HCT116 (cell line): ENCODE results near the gene TTYH3. TPM values are rescaled to one million over a fixed set of nuclear protein-coding genes. Genes with fewer than 3 reads are reported as not detected.

Experiments used
- ATAC-seq: fragments of 200-7000 bp; cut with Tn5 transposase; 2 replicates; pipeline ENCODE4 v1.9.1; 2020; ENCODE audit warnings: mild to moderate bottlenecking, moderate library complexity
- BruUV-seq: library from RNA; stranded (reverse); fragments of 400-500 nt; replicated peaks from 2 replicates; lab custom pipeline; 2021; lab: Mats Ljungman, UMichigan
- CTCF ChIA-PET: fragments of 300-600 bp; sonication (Branson Sonifier 250); formaldehyde crosslinking; loops from one replicate; lab custom pipeline; 2021; ENCODE audit warnings: antibody characterized with exemption; lab: Charles Lee
- POLR2A ChIA-PET: fragments of 300-600, 350-600 bp; sonication (Branson Sonifier 250); formaldehyde crosslinking; loops from one replicate; lab custom pipeline; 2021; ENCODE audit warnings: antibody characterized with exemption; lab: Charles Lee
- RAD21 ChIA-PET, 2 experiments: fragments of 300-600 bp; sonication (Branson Sonifier 250); formaldehyde crosslinking; loops; one replicate each; lab custom pipeline; 2023; ENCODE audit warnings: low total read pairs in 2 of 2; ENCODE audit not compliant: uncharacterized antibody in 2 of 2, unreplicated experiment in 2 of 2, low non-redundant PET in 1 of 2; lab: Charles Lee
- DNase-seq: peaks from one replicate; pipeline ENCODE4 v3.0.0-alpha.2; 2010; ENCODE audit warnings: low read depth, low spot score
- H2AFZ ChIP-seq: fragments of 200-600 bp; shearing (Covaris generic), sonication (generic); 2 replicates; pipeline ENCODE4 v1.6.1; 2017; ENCODE audit warnings: low read depth, mixed run types, mixed read lengths, antibody characterized with exemption, low read length; ENCODE audit not compliant: poor library complexity, severe bottlenecking
- H3K27ac ChIP-seq: 2 replicates; pipeline ENCODE4 v1.5.1; 2012; ENCODE audit warnings: low read depth, low read length
- H3K27me3 ChIP-seq: fragments of 200-600 bp; sonication (generic); 2 replicates; pipeline ENCODE4 v1.6.1; 2016; ENCODE audit warnings: mixed run types, low read length, mixed read lengths; ENCODE audit not compliant: insufficient read depth
- H3K36me3 ChIP-seq, 2 experiments: fragments of 200-500 bp in 1 of 2; fragments of 200-600 bp in 1 of 2; sonication (Bioruptor generic) in 1 of 2; sonication (generic) in 1 of 2; 2 replicates each; pipeline versions ENCODE4 v1.5.1 to v1.6.1; 2014 to 2016; ENCODE audit warnings: low read length in 2 of 2, inconsistent platforms in 1 of 2, mixed read lengths in 1 of 2, mixed run types in 1 of 2; ENCODE audit not compliant: insufficient read depth in 2 of 2, control insufficient read depth in 1 of 2
- H3K4me1 ChIP-seq, 2 experiments: fragments of 200-600 bp in 1 of 2; sonication (generic) in 1 of 2; 2 replicates each; pipeline versions ENCODE4 v1.5.1 to v1.6.1; 2012 to 2017; ENCODE audit warnings: low read length in 2 of 2, inconsistent platforms in 1 of 2, mild to moderate bottlenecking in 1 of 2, mixed read lengths in 1 of 2, mixed run types in 1 of 2, moderate library complexity in 1 of 2; ENCODE audit not compliant: insufficient read depth in 2 of 2, control insufficient read depth in 1 of 2
- H3K4me2 ChIP-seq: fragments of 200-600 bp; sonication (generic); 2 replicates; pipeline ENCODE4 v1.6.1; 2017; ENCODE audit warnings: mixed run types, low read length, mixed read lengths
- H3K4me3 ChIP-seq, 2 experiments: fragments of 200-600 bp in 1 of 2; sonication (generic) in 1 of 2; replicated peaks in 1 of 2; 2 replicates each; pipeline ENCODE4 v1.5.1; 2011 to 2016; ENCODE audit warnings: low read length in 2 of 2, control low read depth in 1 of 2, low read depth in 1 of 2, mild to moderate bottlenecking in 1 of 2, mixed read lengths in 1 of 2, mixed run types in 1 of 2
- H3K79me2 ChIP-seq: fragments of 200-600 bp; sonication (generic); 2 replicates; pipeline ENCODE4 v1.6.1; 2017; ENCODE audit warnings: mild to moderate bottlenecking, mixed run types, low read length, moderate library complexity, mixed read lengths; ENCODE audit not compliant: insufficient read depth
- H3K9ac ChIP-seq: fragments of 200-600 bp; sonication (generic); 2 replicates; pipeline ENCODE4 v1.6.1; 2016; ENCODE audit warnings: low read length, mixed read lengths
- H3K9me2 ChIP-seq: fragments of 200-600 bp; sonication (generic), shearing (Covaris generic); 2 replicates; pipeline ENCODE4 v1.6.1; 2017; ENCODE audit warnings: mixed run types, mild to moderate bottlenecking, moderate library complexity; ENCODE audit not compliant: insufficient read depth
- H3K9me3 ChIP-seq, 2 experiments: fragments of 200-500 bp in 1 of 2; fragments of 200-600 bp in 1 of 2; sonication (Bioruptor generic) in 1 of 2; sonication (generic) in 1 of 2; 2 replicates each; pipeline ENCODE4 v1.6.1; 2014 to 2017; ENCODE audit warnings: low read length in 2 of 2, mixed read lengths in 2 of 2, inconsistent platforms in 1 of 2, low read depth in 1 of 2, mild to moderate bottlenecking in 1 of 2, mixed run types in 1 of 2, moderate library complexity in 1 of 2; ENCODE audit not compliant: control insufficient read depth in 1 of 2, insufficient read depth in 1 of 2
- H4K20me1 ChIP-seq: fragments of 200-600 bp; sonication (generic), shearing (Covaris generic); 2 replicates; pipeline ENCODE4 v1.6.1; 2017; ENCODE audit warnings: mixed run types, mild to moderate bottlenecking, moderate library complexity; ENCODE audit not compliant: insufficient read depth
- ATF3 ChIP-seq: IDR thresholded peaks from 2 replicates; pipeline ENCODE4 v1.6.1; 2012
- CEBPB ChIP-seq: IDR thresholded peaks from 2 replicates; pipeline ENCODE4 v1.6.1; 2012; ENCODE audit warnings: low read depth
- FOSL1 ChIP-seq: IDR thresholded peaks from 2 replicates; pipeline ENCODE4 v1.6.1; 2012; ENCODE audit warnings: low read depth
- MAX ChIP-seq: IDR thresholded peaks from 2 replicates; pipeline ENCODE4 v1.6.1; 2012
- POLR2A ChIP-seq: IDR thresholded peaks from 2 replicates; pipeline ENCODE4 v1.7.0; 2011; ENCODE audit warnings: borderline replicate concordance; ENCODE audit not compliant: insufficient read depth, insufficient read length; ENCODE audit errors: extremely low read depth
- YY1 ChIP-seq: IDR thresholded peaks from 2 replicates; pipeline ENCODE4 v1.6.1; 2011; ENCODE audit warnings: low read length, low read depth, moderate library complexity, mild to moderate bottlenecking; ENCODE audit not compliant: insufficient replicate concordance; ENCODE audit errors: extremely low read depth
- ZFX ChIP-seq: fragments of 450-650 bp; IDR thresholded peaks from 2 replicates; pipeline ENCODE4 v1.6.1; 2017
- intact Hi-C: fragments of 100-400 bp; cut with micrococcal nuclease; formaldehyde crosslinking; loops from 2 replicates; pipeline ENCODE4 v1.10.0; 2022
- total RNA-seq: library from RNA; stranded (reverse); gene quantifications from one replicate; pipeline ENCODE4 v1.2.1, GENCODE V29; 2021; ENCODE audit not compliant: unreplicated experiment
- TF ChIP-seq, protein P1 (sequence below), 3 experiments: fragments of 200-600 bp in 1 of 3; sonication (generic) in 1 of 3; IDR thresholded peaks in 2 of 3; conservative IDR thresholded peaks in 1 of 3; 2 replicates each; pipeline ENCODE4 v1.5.1; 2012 to 2017; ENCODE audit warnings: low read depth in 2 of 3, low read length in 2 of 3, antibody characterized with exemption in 1 of 3, borderline replicate concordance in 1 of 3, control low read depth in 1 of 3, mild to moderate bottlenecking in 1 of 3, mixed read lengths in 1 of 3, mixed run types in 1 of 3, moderate library complexity in 1 of 3; ENCODE audit not compliant: insufficient read depth in 1 of 3

TTYH3 gene
- total RNA-seq, 1 experiment from 2014 or later, result 40.3 TPM

GRCh38 chr7:2649139-2649838, 17.5 kb downstream of the TTYH3 start:
- CTCF ChIA-PET, result no interaction called here
- Histone ChIP-seq H3K27me3 (no peaks in the 10 kb centered on the region), H3K4me3 (no peak overlapping the region), H3K4me1 (peaks cover 6 to 24% of the 10 kb centered on the region in 2 experiments), H4K20me1 (no peaks in the 10 kb centered on the region), H2AFZ (no peak overlapping the region), H3K9me3 (no peaks in the 10 kb centered on the region), H3K4me2 (no peak overlapping the region), H3K9ac (no peak overlapping the region), H3K36me3 (no peaks in the 10 kb centered on the region; a peak in 1 of 4 replicates), H3K9me2 (no peaks in the 10 kb centered on the region), H3K27ac (no peak overlapping the region), H3K79me2 (no peaks in the 10 kb centered on the region)
- ATAC-seq (no peak), DNase-seq (no peak)
- BruUV-seq, result no TSS peak
- TF ChIP-seq ZFX, result no peak
- TF ChIP-seq CEBPB, result no peak
- TF ChIP-seq POLR2A, result no peak
- no peak for TF ChIP-seq MAX
- TF ChIP-seq YY1, result no peak
- no peak for TF ChIP-seq ATF3
- TF ChIP-seq, protein P1, sequence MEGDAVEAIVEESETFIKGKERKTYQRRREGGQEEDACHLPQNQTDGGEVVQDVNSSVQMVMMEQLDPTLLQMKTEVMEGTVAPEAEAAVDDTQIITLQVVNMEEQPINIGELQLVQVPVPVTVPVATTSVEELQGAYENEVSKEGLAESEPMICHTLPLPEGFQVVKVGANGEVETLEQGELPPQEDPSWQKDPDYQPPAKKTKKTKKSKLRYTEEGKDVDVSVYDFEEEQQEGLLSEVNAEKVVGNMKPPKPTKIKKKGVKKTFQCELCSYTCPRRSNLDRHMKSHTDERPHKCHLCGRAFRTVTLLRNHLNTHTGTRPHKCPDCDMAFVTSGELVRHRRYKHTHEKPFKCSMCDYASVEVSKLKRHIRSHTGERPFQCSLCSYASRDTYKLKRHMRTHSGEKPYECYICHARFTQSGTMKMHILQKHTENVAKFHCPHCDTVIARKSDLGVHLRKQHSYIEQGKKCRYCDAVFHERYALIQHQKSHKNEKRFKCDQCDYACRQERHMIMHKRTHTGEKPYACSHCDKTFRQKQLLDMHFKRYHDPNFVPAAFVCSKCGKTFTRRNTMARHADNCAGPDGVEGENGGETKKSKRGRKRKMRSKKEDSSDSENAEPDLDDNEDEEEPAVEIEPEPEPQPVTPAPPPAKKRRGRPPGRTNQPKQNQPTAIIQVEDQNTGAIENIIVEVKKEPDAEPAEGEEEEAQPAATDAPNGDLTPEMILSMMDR (IDR thresholded peaks at IDR 0.05 in 2 of 3, conservative IDR thresholded peaks at IDR 0.05 in 1 of 3; ENCODE audit: borderline replicate concordance in 1 of 3, insufficient read depth in 1 of 3, low read depth in 2 of 3, low read length in 2 of 3), result no peak
- TF ChIP-seq FOSL1, result no peak
- intact Hi-C loops, result no loop called here
- RAD21 ChIA-PET, result no interaction called here
- POLR2A ChIA-PET, result no interaction called here
